Measurements from ENCODE around the gene GSTP1. TPM values are rescaled to one million over a fixed set of nuclear protein-coding genes. Genes with fewer than 3 reads are reported as not detected.

Gene GSTP1
- total and polyA plus RNA-seq, 2 donors (not counting 1 experiment from before 2014, with no cell fraction given), result 360 to 642 TPM

GRCh38 chr11:67604815-67605214 is 21.2 kb downstream of the GSTP1 start:
- Histone ChIP-seq H3K4me2 (ENCODE audit: extremely low read depth, insufficient read depth, low read length) (no peak overlapping the region), H2AFZ (ENCODE audit: low read length) (no peak overlapping the region), H4K20me1 (ENCODE audit: control insufficient read depth, extremely low read depth, insufficient read depth, low read length) (no peaks in the 10 kb centered on the region), H3K36me3 (ENCODE audit: control insufficient read depth, insufficient read depth, low read length) (peaks cover 8% of the 10 kb centered on the region), H3K79me2 (ENCODE audit: control insufficient read depth, insufficient read depth, low read length) (peaks cover 9% of the 10 kb centered on the region), H3K4me3 (replicated peaks in 1 of 4; ENCODE audit: control extremely low read depth in 1 of 4, insufficient read depth in 1 of 4, low read depth in 3 of 4, low read length in 4 of 4) (no peak overlapping the region), H3K9me3 (ENCODE audit: control insufficient read depth, insufficient read depth, low read depth, low read length) (no peaks in the 10 kb centered on the region), H3K4me1 (ENCODE audit: control insufficient read depth, extremely low read depth, insufficient read depth, low read length) (peaks cover 12% of the 10 kb centered on the region), H3K27ac (ENCODE audit: insufficient read depth, low read length) (no peak overlapping the region), H3K9ac (ENCODE audit: insufficient read depth, low read length) (no peak overlapping the region), H3K27me3 (ENCODE audit: control insufficient read depth, insufficient read depth, low read length) (no peaks in the 10 kb centered on the region)
- TF ChIP-seq EZH2 (IDR thresholded peaks at IDR 0.05; ENCODE audit: low read length, missing control alignments) (no peak), CTCF (conservative IDR thresholded peaks at IDR 0.05 in 1 of 2, IDR thresholded peaks at IDR 0.05 in 1 of 2; ENCODE audit: low read depth in 1 of 2, low read length in 2 of 2) (no peak)
- no peak for DNase-seq (ENCODE audit: low read depth in 2 of 2)

- Histone ChIP-seq H3K9ac (ENCODE audit: insufficient read depth, low read length) (no peak overlapping the region), H3K9me3 (ENCODE audit: control insufficient read depth, insufficient read depth, low read depth, low read length) (no peaks in the 10 kb centered on the region), H3K4me2 (ENCODE audit: extremely low read depth, insufficient read depth, low read length) (no peak overlapping the region), H2AFZ (ENCODE audit: low read length) (peak overlapping the region; percentile 64), H4K20me1 (ENCODE audit: control insufficient read depth, extremely low read depth, insufficient read depth, low read length) (no peaks in the 10 kb centered on the region), H3K4me3 (replicated peaks in 1 of 4; ENCODE audit: control extremely low read depth in 1 of 4, insufficient read depth in 1 of 4, low read depth in 3 of 4, low read length in 4 of 4) (no peak overlapping the region), H3K79me2 (ENCODE audit: control insufficient read depth, insufficient read depth, low read length) (peaks cover 9% of the 10 kb centered on the region), H3K36me3 (ENCODE audit: control insufficient read depth, insufficient read depth, low read length) (peaks cover 10% of the 10 kb centered on the region), H3K27me3 (ENCODE audit: control insufficient read depth, insufficient read depth, low read length) (no peaks in the 10 kb centered on the region), H3K27ac (ENCODE audit: insufficient read depth, low read length) (no peak overlapping the region), H3K4me1 (ENCODE audit: control insufficient read depth, extremely low read depth, insufficient read depth, low read length) (peaks cover 12% of the 10 kb centered on the region)
- no peak for TF ChIP-seq EZH2 (IDR thresholded peaks at IDR 0.05; ENCODE audit: low read length, missing control alignments)
- TF ChIP-seq CTCF (conservative IDR thresholded peaks at IDR 0.05 in 1 of 2, IDR thresholded peaks at IDR 0.05 in 1 of 2; ENCODE audit: low read depth in 1 of 2, low read length in 2 of 2), result no peak
- DNase-seq (ENCODE audit: low read depth in 2 of 2), result no peak
These were observed 21.8 kb downstream of the GSTP1 start for GRCh38 chr11:67605231-67606011.

- no peaks in the 10 kb centered on the region for H3K9me3 ChIP-seq (ENCODE audit: control insufficient read depth, insufficient read depth, low read depth, low read length)
- DNase-seq (ENCODE audit: low read depth in 2 of 2), result peak in 1 of 2 donors; percentile 47
- H3K4me1 ChIP-seq (ENCODE audit: control insufficient read depth, extremely low read depth, insufficient read depth, low read length), result peaks cover 12% of the 10 kb centered on the region
- peak overlapping the region; percentile 96 for H3K9ac ChIP-seq (ENCODE audit: insufficient read depth, low read length)
- peak overlapping the region; percentile 90 for H3K27ac ChIP-seq (ENCODE audit: insufficient read depth, low read length)
- TF ChIP-seq EZH2 (IDR thresholded peaks at IDR 0.05; ENCODE audit: low read length, missing control alignments), result no peak
- TF ChIP-seq CTCF (conservative IDR thresholded peaks at IDR 0.05 in 1 of 2, IDR thresholded peaks at IDR 0.05 in 1 of 2; ENCODE audit: low read depth in 1 of 2, low read length in 2 of 2), result no peak
- H3K4me3 ChIP-seq (replicated peaks in 1 of 4; ENCODE audit: control extremely low read depth in 1 of 4, insufficient read depth in 1 of 4, low read depth in 3 of 4, low read length in 4 of 4), result peak overlapping the region; percentile 85 to 100 (median 96)
- no peaks in the 10 kb centered on the region for H3K27me3 ChIP-seq (ENCODE audit: control insufficient read depth, insufficient read depth, low read length)
- H4K20me1 ChIP-seq (ENCODE audit: control insufficient read depth, extremely low read depth, insufficient read depth, low read length), result no peaks in the 10 kb centered on the region
- peaks cover 9% of the 10 kb centered on the region for H3K79me2 ChIP-seq (ENCODE audit: control insufficient read depth, insufficient read depth, low read length)
- peak overlapping the region; percentile 83 for H2AFZ ChIP-seq (ENCODE audit: low read length)
- peaks cover 10% of the 10 kb centered on the region for H3K36me3 ChIP-seq (ENCODE audit: control insufficient read depth, insufficient read depth, low read length)
- peak overlapping the region; percentile 82 for H3K4me2 ChIP-seq (ENCODE audit: extremely low read depth, insufficient read depth, low read length)
These were observed 22.5 kb downstream of the GSTP1 start for GRCh38 chr11:67606093-67606491.
